HepG2 (cell line): ENCODE data around the gene JUND. TPM values are rescaled to one million over a fixed set of nuclear protein-coding genes. Genes with fewer than 3 reads are reported as not detected.

Source experiments
- ATAC-seq: fragments of 200-7000 bp; cut with Tn5 transposase; 3 replicates; pipeline ENCODE4 v1.9.1; 2020; ENCODE audit warnings: mild to moderate bottlenecking, moderate library complexity
- BruUV-seq: library from RNA; stranded (reverse); fragments of 400-500 nt; replicated peaks from 2 replicates; lab custom pipeline; 2021; lab: Mats Ljungman, UMichigan
- CTCF ChIA-PET: fragments of 300-600 bp; formaldehyde crosslinking; extraction: SDS; loops from one replicate; lab custom pipeline; 2021; ENCODE audit warnings: low total read pairs, inconsistent platforms, low intra/inter-chr PET ratio; lab: Yijun Ruan, JAX
- POLR2A ChIA-PET: fragments of 350-600 bp; sonication (Branson Sonifier 250); formaldehyde crosslinking; loops from one replicate; lab custom pipeline; 2020; ENCODE audit warnings: antibody characterized with exemption, inconsistent platforms; lab: Yijun Ruan, JAX
- DNase-seq: peaks from one replicate; pipeline ENCODE4 v3.0.0-alpha.2; 2015; ENCODE audit warnings: low spot score
- FAIRE-seq: peaks from 3 replicates; lab custom pipeline; 2011; peaks lifted over from hg19 to GRCh38; lab: Jason Lieb, UNC
- H2AFZ ChIP-seq: one replicate; pipeline ENCODE4 v1.6.1; 2011; ENCODE audit warnings: low read length, inconsistent platforms
- H3K27ac ChIP-seq: fragments of 300-600 bp; 3 replicates; pipeline ENCODE4 v1.8.0; 2011; ENCODE audit warnings: mixed run types, mild to moderate bottlenecking, mixed read lengths, low read length, inconsistent platforms; ENCODE audit not compliant: insufficient read depth; ENCODE audit errors: extremely low read length
- H3K27me3 ChIP-seq, 2 experiments: fragments of 200-600 bp in 1 of 2; 2 replicates in 1 of 2; 3 replicates in 1 of 2; pipeline versions ENCODE4 v1.6.0 to v1.8.0; 2011; ENCODE audit warnings: low read length in 2 of 2, mild to moderate bottlenecking in 2 of 2, moderate library complexity in 2 of 2, inconsistent platforms in 1 of 2; ENCODE audit not compliant: insufficient read depth in 2 of 2, control insufficient read depth in 1 of 2
- H3K36me3 ChIP-seq, 2 experiments: fragments of 200-600 bp in 1 of 2; replicated peaks in 1 of 2; 2 replicates in 1 of 2; 3 replicates in 1 of 2; pipeline versions ENCODE4 v1.5.1 to v1.8.0; 2011; ENCODE audit warnings: low read length in 2 of 2, inconsistent platforms in 1 of 2; ENCODE audit not compliant: insufficient read depth in 2 of 2, control insufficient read depth in 1 of 2
- H3K4me1 ChIP-seq: 2 replicates; pipeline ENCODE4 v1.5.1; 2012; ENCODE audit warnings: low read length, inconsistent platforms; ENCODE audit not compliant: insufficient read depth
- H3K4me2 ChIP-seq: 2 replicates; pipeline ENCODE4 v1.6.0; 2011; ENCODE audit warnings: low read depth, low read length, inconsistent platforms
- H3K4me3 ChIP-seq, 3 experiments: fragments of 200-600 bp in 1 of 3; sonication (generic), shearing (Covaris generic) in 1 of 3; replicated peaks in 1 of 3; 2 replicates each; pipeline ENCODE4 v1.5.1; 2011 to 2016; ENCODE audit warnings: low read length in 3 of 3, inconsistent platforms in 2 of 3, low read depth in 2 of 3, mild to moderate bottlenecking in 2 of 3, control low read depth in 1 of 3, mixed read lengths in 1 of 3; ENCODE audit not compliant: insufficient read depth in 1 of 3
- H3K79me2 ChIP-seq: one replicate; pipeline ENCODE4 v1.6.1; 2011; ENCODE audit warnings: low read length, inconsistent platforms; ENCODE audit not compliant: insufficient read depth
- H3K9ac ChIP-seq: 2 replicates; pipeline ENCODE4 v1.6.0; 2011; ENCODE audit warnings: mild to moderate bottlenecking, low read depth, low read length, inconsistent platforms; ENCODE audit not compliant: insufficient read depth
- H3K9me3 ChIP-seq: 2 replicates; pipeline ENCODE4 v1.5.1; 2012; ENCODE audit warnings: mild to moderate bottlenecking, low read length
- H4K20me1 ChIP-seq: 2 replicates; pipeline ENCODE4 v1.6.0; 2011; ENCODE audit warnings: inconsistent platforms, mild to moderate bottlenecking, low read length, moderate library complexity; ENCODE audit not compliant: insufficient read depth
- CBX5 ChIP-seq: sonication (generic); formaldehyde crosslinking; IDR thresholded peaks from 2 replicates; pipeline ENCODE4 v1.4.0; 2020; ENCODE audit warnings: missing genetic modification reagents, borderline replicate concordance
- CEBPG ChIP-seq: IDR thresholded peaks from 2 replicates; pipeline ENCODE4 v1.6.1; 2016
- DNMT3B ChIP-seq: conservative IDR thresholded peaks from 2 replicates; pipeline ENCODE4 v1.6.1; 2016; ENCODE audit warnings: missing biosample characterization, control low read depth
- GATA4 ChIP-seq: sonication (generic); IDR thresholded peaks from 2 replicates; pipeline ENCODE4 v1.6.1; 2016; ENCODE audit warnings: antibody characterized with exemption, low read depth, borderline replicate concordance
- KLF11 ChIP-seq: IDR thresholded peaks from 2 replicates; pipeline ENCODE4 v1.6.1; 2016; ENCODE audit warnings: missing compliant biosample characterization
- NR2F6 ChIP-seq, 2 experiments: IDR thresholded peaks; 2 replicates each; pipeline ENCODE4 v1.6.1; 2016; ENCODE audit warnings: antibody characterized with exemption in 1 of 2, mild to moderate bottlenecking in 1 of 2
- PAWR ChIP-seq: sonication (generic); formaldehyde crosslinking; IDR thresholded peaks from 2 replicates; pipeline ENCODE4 v1.4.0; 2020; ENCODE audit warnings: missing genetic modification reagents, mild to moderate bottlenecking, borderline replicate concordance
- PHF21A ChIP-seq: sonication (generic); formaldehyde crosslinking; IDR thresholded peaks from 2 replicates; pipeline ENCODE4 v1.5.0; 2020; ENCODE audit warnings: mild to moderate bottlenecking, missing genetic modification reagents
- SIN3B ChIP-seq: fragments of 150-350 bp; IDR thresholded peaks from 2 replicates; pipeline ENCODE4 v1.6.1; 2014; ENCODE audit warnings: low read length
- ZBTB20 ChIP-seq: sonication (generic); formaldehyde crosslinking; IDR thresholded peaks from 2 replicates; pipeline ENCODE4 v1.8.1; 2023; ENCODE audit warnings: missing genetic modification reagents, low read depth, mild to moderate bottlenecking, borderline replicate concordance
- ZNF101 ChIP-seq: sonication (generic); formaldehyde crosslinking; IDR thresholded peaks from 2 replicates; pipeline ENCODE4 v1.4.0; 2020; ENCODE audit warnings: mild to moderate bottlenecking, low read depth, missing genetic modification reagents, borderline replicate concordance
- ZNF225 ChIP-seq: sonication (generic); formaldehyde crosslinking; IDR thresholded peaks from 2 replicates; pipeline ENCODE4 v1.4.0; 2020; ENCODE audit warnings: mild to moderate bottlenecking, missing genetic modification reagents
- ZNF777 ChIP-seq: sonication (generic); formaldehyde crosslinking; IDR thresholded peaks from 2 replicates; pipeline ENCODE4 v1.4.0; 2020; ENCODE audit warnings: missing genetic modification reagents
- ZNF883 ChIP-seq: sonication (generic); formaldehyde crosslinking; IDR thresholded peaks from 2 replicates; pipeline ENCODE4 v1.5.1; 2020; ENCODE audit warnings: mild to moderate bottlenecking, missing genetic modification reagents; ENCODE audit errors: not compliant biosample characterization
- ZSCAN25 ChIP-seq: sonication (generic); formaldehyde crosslinking; IDR thresholded peaks from 2 replicates; pipeline ENCODE4 v1.8.0; 2022; ENCODE audit warnings: mild to moderate bottlenecking, missing genetic modification reagents
- ZSCAN30 ChIP-seq: sonication (generic); formaldehyde crosslinking; IDR thresholded peaks from 2 replicates; pipeline ENCODE4 v1.5.0; 2020; ENCODE audit warnings: mild to moderate bottlenecking, missing genetic modification reagents
- WGBS: methylation state at CpG from one replicate; pipeline ENCODE4 v1.1.6; 2017; ENCODE audit warnings: low lambda C conversion rate; 5-methylcytosine and 5-hydroxymethylcytosine counted together
- in situ Hi-C: cut with HindIII; loops from 2 replicates; pipeline ENCODE4 v1.10.0; 2017; ENCODE audit warnings: low pct_unique_long_range_greater_than_20kb; ENCODE audit not compliant: extremely low pct_ligation_motif_present
- intact Hi-C: fragments of 100-400 bp; cut with micrococcal nuclease; formaldehyde crosslinking; loops from one replicate; pipeline ENCODE4 v1.10.0; 2022; ENCODE audit not compliant: unreplicated experiment
- polyA plus RNA-seq, 8 experiments: library from polyadenylated mRNA; depleted of rRNA in 3 of 8; stranded (reverse) in 7 of 8; unstranded in 1 of 8; fragments of >200 nt; fragmentation: Illumina TruSeq in 4 of 8; extraction: Trizol in 4 of 8; gene quantifications; 2 replicates each; pipeline versions ENCODE4 v1.2.1 to v1.2.3, GENCODE V29; 2011 to 2016; ENCODE audit warnings: low read depth in 4 of 8, missing spikeins in 1 of 8, mixed read lengths in 1 of 8; ENCODE audit not compliant: insufficient read depth in 1 of 8
- total RNA-seq, 5 experiments: library from RNA; depleted of rRNA; stranded (reverse); fragments of >200 nt; fragmentation: Illumina TruSeq; extraction: Trizol; gene quantifications; 2 replicates each; pipeline ENCODE4 v1.2.3, GENCODE V29; 2016; ENCODE audit warnings: low read depth in 1 of 5
- TF ChIP-seq, protein P1 (sequence below): sonication (generic); formaldehyde crosslinking; IDR thresholded peaks from 2 replicates; pipeline ENCODE4 v1.5.0; 2020; ENCODE audit warnings: missing genetic modification reagents
- TF ChIP-seq, protein P2 (sequence below): sonication (generic); formaldehyde crosslinking; IDR thresholded peaks from 2 replicates; pipeline ENCODE4 v1.4.0; 2020; ENCODE audit warnings: missing genetic modification reagents, borderline replicate concordance
- TF ChIP-seq, protein P3 (sequence below): sonication (generic); formaldehyde crosslinking; IDR thresholded peaks from 2 replicates; pipeline ENCODE4 v1.5.0; 2020; ENCODE audit warnings: mild to moderate bottlenecking, missing genetic modification reagents, moderate library complexity

JUND gene
- total and polyA plus RNA-seq, 2 of the 13 experiments (the other 11 are each of a cell fraction or from before 2014, with no cell fraction given) = 41.2 to 59.8 TPM

DNA sequence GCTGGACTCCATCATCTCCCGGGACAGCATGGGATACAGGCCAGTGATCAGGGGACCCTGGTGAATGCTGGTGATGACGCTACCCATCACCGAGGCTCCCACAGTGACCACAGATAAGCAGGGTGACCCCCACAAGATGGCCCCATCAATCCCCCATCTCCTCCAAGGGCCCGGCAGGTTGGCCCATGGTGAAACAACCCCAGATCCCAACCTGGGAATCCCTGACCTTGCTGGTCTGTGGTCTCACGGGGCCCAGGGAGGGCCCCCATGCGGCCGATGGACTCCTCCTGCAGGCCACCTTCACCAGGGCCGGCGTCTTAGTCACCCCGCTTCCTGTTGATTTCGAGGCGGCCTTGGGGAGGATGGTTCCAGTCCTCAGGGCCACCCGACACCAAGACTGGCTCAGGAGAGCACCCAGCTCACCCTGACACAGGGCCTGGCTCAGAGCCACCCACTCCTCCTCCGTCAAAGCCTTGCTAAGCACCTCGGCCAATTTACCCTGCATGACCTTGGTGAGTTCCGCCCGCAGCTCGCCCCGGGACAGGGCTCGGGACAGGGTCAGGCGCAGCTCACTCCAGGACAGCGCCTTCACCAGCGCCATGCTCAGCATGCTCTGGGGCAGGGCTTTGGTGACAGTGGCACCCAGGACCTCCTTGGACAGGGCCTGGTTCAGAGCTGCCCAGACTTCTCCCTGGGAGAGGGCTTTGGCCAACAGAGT lies 17.1 kb downstream of the JUND start:
- H2AFZ ChIP-seq = no peak overlapping the region
- no peak overlapping the region for H3K27ac ChIP-seq
- DNase-seq = peak; percentile 13
- peak overlapping the region; percentile 34 for H3K4me2 ChIP-seq
- peaks cover 21% of the 10 kb centered on the region for H3K4me1 ChIP-seq
- POLR2A ChIA-PET = no interaction called here
- intact Hi-C loops = no loop called here
- ATAC-seq = peak; percentile 66
- H3K79me2 ChIP-seq = no peaks in the 10 kb centered on the region
- in situ Hi-C loops = no loop called here
- no peak overlapping the region for H3K9ac ChIP-seq
- no peaks in the 10 kb centered on the region for H3K9me3 ChIP-seq
- H3K27me3 ChIP-seq = peaks cover 8 to 9% of the 10 kb centered on the region in 2 experiments; a peak in 3 of 5 replicates
- no TSS peak for BruUV-seq
- H3K36me3 ChIP-seq = no peaks in the 10 kb centered on the region
- H3K4me3 ChIP-seq = peak overlapping the region in 1 of 3 experiments; percentile 15; a peak in 1 of 6 replicates
- FAIRE-seq = no peak
- 74% methylated on average over 3 of the region's 23 CpGs for WGBS
- no peaks in the 10 kb centered on the region for H4K20me1 ChIP-seq
- CTCF ChIA-PET = no interaction called here
- TF ChIP-seq CEBPG (CRISPR knock-in tag) (no peak), ZSCAN25 (no peak), ZNF225 (CRISPR knock-in tag) (0 out of 2 replicates have a peak, but pooled peaks have one; percentile 40), ZSCAN30 (CRISPR knock-in tag) (no peak), SIN3B (no peak), PHF21A (CRISPR knock-in tag) (peak; percentile 53; the same call in 1 of the 2 replicates), ZBTB20 (CRISPR knock-in tag) (no peak), ZNF101 (no peak), ZNF883 (CRISPR knock-in tag) (no peak), GATA4 (no peak), DNMT3B (CRISPR knock-in tag) (no peak), NR2F6 (IDR thresholded peaks at IDR 0.05) (no peak), NR2F6 (CRISPR knock-in tag; IDR thresholded peaks at IDR 0.05) (peak; percentile 25; the same call in 1 of the 2 replicates), KLF11 (CRISPR knock-in tag) (no peak), ZNF777 (CRISPR knock-in tag) (no peak), PAWR (CRISPR knock-in tag) (no peak), CBX5 (CRISPR knock-in tag) (peak; percentile 28; the same call in 1 of the 2 replicates)
- TF ChIP-seq, protein P1, sequence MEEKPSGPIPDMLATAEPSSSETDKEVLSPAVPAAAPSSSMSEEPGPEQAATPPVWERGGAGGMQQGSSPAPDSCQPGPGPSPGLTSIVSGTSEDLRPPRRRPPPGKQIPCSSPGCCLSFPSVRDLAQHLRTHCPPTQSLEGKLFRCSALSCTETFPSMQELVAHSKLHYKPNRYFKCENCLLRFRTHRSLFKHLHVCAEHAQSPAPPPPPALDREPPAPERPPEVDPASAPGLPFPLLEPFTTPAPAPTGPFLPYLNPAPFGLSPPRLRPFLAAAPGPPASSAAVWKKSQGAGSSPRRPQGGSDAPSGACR = no peak
- TF ChIP-seq, protein P2, sequence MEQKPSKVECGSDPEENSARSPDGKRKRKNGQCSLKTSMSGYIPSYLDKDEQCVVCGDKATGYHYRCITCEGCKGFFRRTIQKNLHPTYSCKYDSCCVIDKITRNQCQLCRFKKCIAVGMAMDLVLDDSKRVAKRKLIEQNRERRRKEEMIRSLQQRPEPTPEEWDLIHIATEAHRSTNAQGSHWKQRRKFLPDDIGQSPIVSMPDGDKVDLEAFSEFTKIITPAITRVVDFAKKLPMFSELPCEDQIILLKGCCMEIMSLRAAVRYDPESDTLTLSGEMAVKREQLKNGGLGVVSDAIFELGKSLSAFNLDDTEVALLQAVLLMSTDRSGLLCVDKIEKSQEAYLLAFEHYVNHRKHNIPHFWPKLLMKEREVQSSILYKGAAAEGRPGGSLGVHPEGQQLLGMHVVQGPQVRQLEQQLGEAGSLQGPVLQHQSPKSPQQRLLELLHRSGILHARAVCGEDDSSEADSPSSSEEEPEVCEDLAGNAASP (CRISPR knock-in tag) = peak; percentile 92; the same call in 1 of the 2 replicates
- TF ChIP-seq, protein P3, sequence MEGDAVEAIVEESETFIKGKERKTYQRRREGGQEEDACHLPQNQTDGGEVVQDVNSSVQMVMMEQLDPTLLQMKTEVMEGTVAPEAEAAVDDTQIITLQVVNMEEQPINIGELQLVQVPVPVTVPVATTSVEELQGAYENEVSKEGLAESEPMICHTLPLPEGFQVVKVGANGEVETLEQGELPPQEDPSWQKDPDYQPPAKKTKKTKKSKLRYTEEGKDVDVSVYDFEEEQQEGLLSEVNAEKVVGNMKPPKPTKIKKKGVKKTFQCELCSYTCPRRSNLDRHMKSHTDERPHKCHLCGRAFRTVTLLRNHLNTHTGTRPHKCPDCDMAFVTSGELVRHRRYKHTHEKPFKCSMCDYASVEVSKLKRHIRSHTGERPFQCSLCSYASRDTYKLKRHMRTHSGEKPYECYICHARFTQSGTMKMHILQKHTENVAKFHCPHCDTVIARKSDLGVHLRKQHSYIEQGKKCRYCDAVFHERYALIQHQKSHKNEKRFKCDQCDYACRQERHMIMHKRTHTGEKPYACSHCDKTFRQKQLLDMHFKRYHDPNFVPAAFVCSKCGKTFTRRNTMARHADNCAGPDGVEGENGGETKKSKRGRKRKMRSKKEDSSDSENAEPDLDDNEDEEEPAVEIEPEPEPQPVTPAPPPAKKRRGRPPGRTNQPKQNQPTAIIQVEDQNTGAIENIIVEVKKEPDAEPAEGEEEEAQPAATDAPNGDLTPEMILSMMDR (CRISPR knock-in tag) = peak; percentile 15; the same call in 1 of the 2 replicates
